Neuron (in vitro differentiated cells): Measurements from ENCODE around the gene GRK1.

Experiments used
- H2AFZ ChIP-seq: one replicate; pipeline ENCODE4 v1.6.1; 2013; ENCODE audit warnings: low read depth, mild to moderate bottlenecking, inconsistent platforms, low read length, moderate library complexity
- H3K27me3 ChIP-seq: one replicate; pipeline ENCODE4 v1.6.1; 2013; ENCODE audit warnings: low read length; ENCODE audit not compliant: insufficient read depth
- H3K36me3 ChIP-seq: one replicate; pipeline ENCODE4 v1.6.1; 2013; ENCODE audit warnings: low read length; ENCODE audit not compliant: insufficient read depth
- H3K4me1 ChIP-seq: one replicate; pipeline ENCODE4 v1.6.1; 2013; ENCODE audit warnings: low read length; ENCODE audit not compliant: insufficient read depth
- H3K4me3 ChIP-seq: 2 replicates; pipeline ENCODE4 v1.5.1; 2013; ENCODE audit warnings: mild to moderate bottlenecking, low read length, moderate library complexity
- H3K9me3 ChIP-seq: one replicate; pipeline ENCODE4 v1.6.1; 2013; ENCODE audit warnings: low read length

Gene GRK1

GRCh38 chr13:113667771-113668490 lies 912 bp downstream of the GRK1 start:
- no peaks in the 10 kb centered on the region for H3K27me3 ChIP-seq
- no peaks in the 10 kb centered on the region for H3K9me3 ChIP-seq
- no peak overlapping the region for H3K4me3 ChIP-seq
- H3K4me1 ChIP-seq, result no peaks in the 10 kb centered on the region
- no peak overlapping the region for H2AFZ ChIP-seq
- H3K36me3 ChIP-seq, result no peaks in the 10 kb centered on the region

- no peaks in the 10 kb centered on the region for H3K9me3 ChIP-seq
- no peak overlapping the region for H2AFZ ChIP-seq
- no peaks in the 10 kb centered on the region for H3K36me3 ChIP-seq
- H3K27me3 ChIP-seq, result no peaks in the 10 kb centered on the region
- H3K4me3 ChIP-seq, result no peak overlapping the region
- no peaks in the 10 kb centered on the region for H3K4me1 ChIP-seq
Observed at GRCh38 chr13:113668491-113668971, 1.5 kb downstream of the GRK1 start.

GRCh38 chr13:113669231-113669754 lies 2.3 kb downstream of the GRK1 start:
- no peak overlapping the region for H2AFZ ChIP-seq
- no peaks in the 10 kb centered on the region for H3K4me1 ChIP-seq
- no peaks in the 10 kb centered on the region for H3K36me3 ChIP-seq
- H3K9me3 ChIP-seq, result no peaks in the 10 kb centered on the region
- no peak overlapping the region for H3K4me3 ChIP-seq
- no peaks in the 10 kb centered on the region for H3K27me3 ChIP-seq

- no peak overlapping the region for H3K4me3 ChIP-seq
- H3K27me3 ChIP-seq, result no peaks in the 10 kb centered on the region
- H3K4me1 ChIP-seq, result no peaks in the 10 kb centered on the region
- no peaks in the 10 kb centered on the region for H3K36me3 ChIP-seq
- no peak overlapping the region for H2AFZ ChIP-seq
- no peaks in the 10 kb centered on the region for H3K9me3 ChIP-seq
Observed at GRCh38 chr13:113669755-113670341, 2.8 kb downstream of the GRK1 start.

GRCh38 chr13:113670541-113670940 lies 3.5 kb downstream of the GRK1 start:
- H3K36me3 ChIP-seq, result no peaks in the 10 kb centered on the region
- no peak overlapping the region for H3K4me3 ChIP-seq
- H2AFZ ChIP-seq, result no peak overlapping the region
- H3K4me1 ChIP-seq, result no peaks in the 10 kb centered on the region
- no peaks in the 10 kb centered on the region for H3K9me3 ChIP-seq
- no peaks in the 10 kb centered on the region for H3K27me3 ChIP-seq

- Histone ChIP-seq H3K4me3 (no peak overlapping the region), H3K27me3 (no peaks in the 10 kb centered on the region)
Observed at GRCh38 chr13:113671066-113672001, 4.3 kb downstream of the GRK1 start.

GRCh38 chr13:113672002-113672651 lies 5.1 kb downstream of the GRK1 start:
- no peaks in the 10 kb centered on the region for H3K4me1 ChIP-seq
- H3K9me3 ChIP-seq, result no peaks in the 10 kb centered on the region
- no peaks in the 10 kb centered on the region for H3K27me3 ChIP-seq
- no peak overlapping the region for H2AFZ ChIP-seq
- no peak overlapping the region for H3K4me3 ChIP-seq
- H3K36me3 ChIP-seq, result no peaks in the 10 kb centered on the region

More at GRCh38 chr13:113671066-113672001, 4.3 kb downstream of the GRK1 start:
- Histone ChIP-seq H3K4me1 (no peaks in the 10 kb centered on the region), H2AFZ (no peak overlapping the region), H3K9me3 (no peaks in the 10 kb centered on the region), H3K36me3 (no peaks in the 10 kb centered on the region)

- H3K27me3 ChIP-seq, result no peaks in the 10 kb centered on the region
- H3K36me3 ChIP-seq, result no peaks in the 10 kb centered on the region
- no peaks in the 10 kb centered on the region for H3K9me3 ChIP-seq
- peaks cover 9% of the 10 kb centered on the region for H3K4me1 ChIP-seq
- no peak overlapping the region for H3K4me3 ChIP-seq
- H2AFZ ChIP-seq, result no peak overlapping the region
Observed at GRCh38 chr13:113722921-113723320, 55.9 kb downstream of the GRK1 start.

GRCh38 chr13:113723410-113724015 lies 56.5 kb downstream of the GRK1 start:
- no peaks in the 10 kb centered on the region for H3K36me3 ChIP-seq
- no peaks in the 10 kb centered on the region for H3K9me3 ChIP-seq
- H3K27me3 ChIP-seq, result no peaks in the 10 kb centered on the region
- H2AFZ ChIP-seq, result no peak overlapping the region
- H3K4me3 ChIP-seq, result no peak overlapping the region
- peaks cover 9% of the 10 kb centered on the region for H3K4me1 ChIP-seq

- Histone ChIP-seq H3K36me3 (no peaks in the 10 kb centered on the region), H3K4me3 (peak overlapping the region; percentile 54), H3K27me3 (no peaks in the 10 kb centered on the region), H3K9me3 (no peaks in the 10 kb centered on the region), H2AFZ (no peak overlapping the region), H3K4me1 (peaks cover 9% of the 10 kb centered on the region)
Observed at GRCh38 chr13:113724016-113724758, 57.2 kb downstream of the GRK1 start.

- no peaks in the 10 kb centered on the region for H3K36me3 ChIP-seq
- no peaks in the 10 kb centered on the region for H3K27me3 ChIP-seq
- peak overlapping the region; percentile 54 for H3K4me3 ChIP-seq
- peak overlapping the region; percentile 21 for H2AFZ ChIP-seq
- no peaks in the 10 kb centered on the region for H3K9me3 ChIP-seq
- peaks cover 9% of the 10 kb centered on the region for H3K4me1 ChIP-seq
Observed at GRCh38 chr13:113724780-113725315, 57.8 kb downstream of the GRK1 start.
